Neural cell (in vitro differentiated cells): ENCODE data around the gene SCYGR2.

Source experiments
- EP300 ChIP-seq: fragments of 450-650 bp; conservative IDR thresholded peaks from 2 replicates; pipeline ENCODE4 v1.6.1; 2014; ENCODE audit warnings: antibody characterized with exemption, mild to moderate bottlenecking, moderate library complexity; ENCODE audit not compliant: poor library complexity, severe bottlenecking
- EZH2 ChIP-seq: fragments of 200-600, 300-800 bp; shearing (Covaris generic), sonication (generic); IDR thresholded peaks from 2 replicates; pipeline ENCODE4 v1.6.1; 2014; ENCODE audit warnings: antibody characterized with exemption, low read length, borderline replicate concordance, mild to moderate bottlenecking; ENCODE audit not compliant: insufficient read depth, poor library complexity, severe bottlenecking
- POLR2AphosphoS5 ChIP-seq: IDR thresholded peaks from 2 replicates; pipeline ENCODE4 v1.6.1; 2012
- RAD21 ChIP-seq: fragments of 450-650 bp; conservative IDR thresholded peaks from 2 replicates; pipeline ENCODE4 v1.6.1; 2014; ENCODE audit warnings: antibody characterized with exemption, mild to moderate bottlenecking, moderate library complexity
- SMC3 ChIP-seq: fragments of 450-650 bp; conservative IDR thresholded peaks from 2 replicates; pipeline ENCODE4 v1.6.1; 2014; ENCODE audit warnings: antibody characterized with exemption, mild to moderate bottlenecking, moderate library complexity; ENCODE audit not compliant: poor library complexity
- TAF1 ChIP-seq: IDR thresholded peaks from 2 replicates; pipeline ENCODE4 v1.6.1; 2012; ENCODE audit warnings: low read depth
- TF ChIP-seq, protein P1 (sequence below): fragments of 450-650 bp; IDR thresholded peaks from 2 replicates; pipeline ENCODE4 v1.5.1; 2014; ENCODE audit warnings: antibody characterized with exemption, mild to moderate bottlenecking, moderate library complexity; ENCODE audit not compliant: poor library complexity, severe bottlenecking

DNA sequence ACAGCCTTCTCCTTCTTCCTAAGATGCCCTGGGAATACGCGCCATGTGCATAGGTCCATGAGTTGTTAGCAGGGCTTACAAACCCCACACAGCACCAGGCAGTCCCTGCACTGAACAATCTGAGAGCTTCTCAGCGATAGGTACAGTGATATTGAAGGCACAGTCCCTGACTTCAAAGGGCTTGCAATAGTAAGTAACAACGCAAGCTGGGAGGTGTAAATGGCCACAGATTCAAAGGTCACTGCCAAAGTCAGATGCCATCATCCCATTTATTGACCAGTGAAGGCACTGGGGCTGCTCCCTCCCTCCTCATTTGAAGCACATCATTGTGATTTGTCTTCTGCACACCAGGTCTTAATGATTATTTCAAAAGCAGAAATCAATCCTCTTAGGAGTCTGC lies 16.5 kb downstream of the SCYGR2 start:
- TF ChIP-seq SMC3 (no peak), EP300 (no peak), EZH2 (no peak), TAF1 (no peak), RAD21 (no peak), POLR2AphosphoS5 (no peak)
- TF ChIP-seq, protein P1, sequence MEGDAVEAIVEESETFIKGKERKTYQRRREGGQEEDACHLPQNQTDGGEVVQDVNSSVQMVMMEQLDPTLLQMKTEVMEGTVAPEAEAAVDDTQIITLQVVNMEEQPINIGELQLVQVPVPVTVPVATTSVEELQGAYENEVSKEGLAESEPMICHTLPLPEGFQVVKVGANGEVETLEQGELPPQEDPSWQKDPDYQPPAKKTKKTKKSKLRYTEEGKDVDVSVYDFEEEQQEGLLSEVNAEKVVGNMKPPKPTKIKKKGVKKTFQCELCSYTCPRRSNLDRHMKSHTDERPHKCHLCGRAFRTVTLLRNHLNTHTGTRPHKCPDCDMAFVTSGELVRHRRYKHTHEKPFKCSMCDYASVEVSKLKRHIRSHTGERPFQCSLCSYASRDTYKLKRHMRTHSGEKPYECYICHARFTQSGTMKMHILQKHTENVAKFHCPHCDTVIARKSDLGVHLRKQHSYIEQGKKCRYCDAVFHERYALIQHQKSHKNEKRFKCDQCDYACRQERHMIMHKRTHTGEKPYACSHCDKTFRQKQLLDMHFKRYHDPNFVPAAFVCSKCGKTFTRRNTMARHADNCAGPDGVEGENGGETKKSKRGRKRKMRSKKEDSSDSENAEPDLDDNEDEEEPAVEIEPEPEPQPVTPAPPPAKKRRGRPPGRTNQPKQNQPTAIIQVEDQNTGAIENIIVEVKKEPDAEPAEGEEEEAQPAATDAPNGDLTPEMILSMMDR: no peak
